ENCODE measurements around the gene XYLT2.

- TF ChIP-seq RAD21 (IDR thresholded peaks at IDR 0.05 in 1 of 2, conservative IDR thresholded peaks at IDR 0.05 in 1 of 2; ENCODE audit: low read depth in 2 of 2, low read length in 2 of 2) (no peak), POLR2AphosphoS5 (IDR thresholded peaks at IDR 0.05; ENCODE audit: low read depth, low read length) (no peak), EZH2 (IDR thresholded peaks at IDR 0.05; ENCODE audit: low read depth, low read length, severe bottlenecking) (no peak), POLR2A (IDR thresholded peaks at IDR 0.05; ENCODE audit: control extremely low read depth in 1 of 2, low read depth in 2 of 2, low read length in 2 of 2) (no peak), CTCF (IDR thresholded peaks at IDR 0.05; ENCODE audit: control extremely low read depth in 1 of 3, insufficient read depth in 1 of 3, low read depth in 1 of 3, low read length in 3 of 3) (no peak), JUND (IDR thresholded peaks at IDR 0.05; ENCODE audit: low read length) (no peak), USF2 (IDR thresholded peaks at IDR 0.05; ENCODE audit: low read length) (no peak), CHD7 (IDR thresholded peaks at IDR 0.05; ENCODE audit: insufficient replicate concordance, low read length) (no peak)
Observed at GRCh38 chr17:50389534-50389933, 43.6 kb downstream of the XYLT2 start.
